ENCODE results near the gene LRP1.
A peak's percentile ranks its signal among the peaks of the same experiment; 100 is the strongest.

LRP1 gene

GRCh38 chr12:57215065-57215464 lies 86.8 kb downstream of the LRP1 start:
- DNase-seq: no peak

GRCh38 chr12:57215668-57216013 lies 87.4 kb downstream of the LRP1 start:
- DNase-seq: no peak

- DNase-seq: peak; percentile 37
These were observed 88.0 kb downstream of the LRP1 start, which contains the start of gene NXPH4 for GRCh38 chr12:57216014-57216911. Gene NXPH4 (plus strand): TSS chr12:57216794. CDS start chr12:57216970, 176 bp downstream.

DNA sequence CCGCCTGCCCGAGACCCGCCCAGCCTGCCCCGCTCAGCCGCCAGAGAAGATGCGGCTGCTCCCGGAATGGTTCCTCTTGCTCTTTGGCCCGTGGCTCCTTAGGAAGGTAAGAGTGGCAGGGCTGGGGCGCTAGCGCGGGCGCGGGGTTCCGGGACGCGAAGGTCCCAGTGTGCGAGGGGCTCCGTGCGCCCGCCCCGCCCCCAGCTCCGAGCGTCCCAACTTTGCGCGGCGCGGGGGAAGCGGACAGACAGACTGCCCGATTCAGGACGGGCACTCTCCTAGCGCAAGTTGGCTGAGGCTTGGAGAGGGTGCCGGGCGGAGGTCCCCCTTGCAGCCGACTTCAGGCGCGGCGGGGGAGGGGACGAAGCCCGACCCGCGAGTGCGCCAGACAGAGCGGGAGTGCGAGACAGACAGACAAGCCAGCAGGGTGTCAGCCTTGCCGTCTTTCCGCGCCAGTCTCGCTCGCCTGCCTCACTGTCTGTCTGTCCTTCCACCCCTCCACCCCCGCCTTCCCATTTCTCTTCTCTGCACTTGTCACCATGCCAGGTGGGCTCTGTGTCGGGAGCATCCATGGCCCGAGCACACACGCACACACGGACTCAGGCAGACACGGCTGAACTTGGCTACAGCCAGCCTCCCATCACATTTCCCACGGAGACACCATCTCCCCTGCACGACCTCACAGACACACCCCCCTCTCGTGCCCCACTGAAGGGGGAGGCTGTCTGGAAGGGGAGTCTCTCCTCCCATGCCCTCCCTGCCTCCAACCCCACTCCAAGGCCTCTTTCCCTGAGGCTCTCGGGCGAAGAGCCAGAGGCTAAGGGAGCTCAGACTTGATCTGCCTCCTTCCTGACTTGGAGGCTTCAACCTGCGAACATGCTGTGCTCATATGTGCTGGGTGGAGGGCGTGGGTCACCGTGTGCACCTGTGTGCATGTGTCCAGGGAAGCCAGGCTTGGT lies 88.9 kb downstream of the LRP1 start:
- no peak for DNase-seq

- no peak for DNase-seq
These were observed 90.0 kb downstream of the LRP1 start for GRCh38 chr12:57218030-57218853.

DNA sequence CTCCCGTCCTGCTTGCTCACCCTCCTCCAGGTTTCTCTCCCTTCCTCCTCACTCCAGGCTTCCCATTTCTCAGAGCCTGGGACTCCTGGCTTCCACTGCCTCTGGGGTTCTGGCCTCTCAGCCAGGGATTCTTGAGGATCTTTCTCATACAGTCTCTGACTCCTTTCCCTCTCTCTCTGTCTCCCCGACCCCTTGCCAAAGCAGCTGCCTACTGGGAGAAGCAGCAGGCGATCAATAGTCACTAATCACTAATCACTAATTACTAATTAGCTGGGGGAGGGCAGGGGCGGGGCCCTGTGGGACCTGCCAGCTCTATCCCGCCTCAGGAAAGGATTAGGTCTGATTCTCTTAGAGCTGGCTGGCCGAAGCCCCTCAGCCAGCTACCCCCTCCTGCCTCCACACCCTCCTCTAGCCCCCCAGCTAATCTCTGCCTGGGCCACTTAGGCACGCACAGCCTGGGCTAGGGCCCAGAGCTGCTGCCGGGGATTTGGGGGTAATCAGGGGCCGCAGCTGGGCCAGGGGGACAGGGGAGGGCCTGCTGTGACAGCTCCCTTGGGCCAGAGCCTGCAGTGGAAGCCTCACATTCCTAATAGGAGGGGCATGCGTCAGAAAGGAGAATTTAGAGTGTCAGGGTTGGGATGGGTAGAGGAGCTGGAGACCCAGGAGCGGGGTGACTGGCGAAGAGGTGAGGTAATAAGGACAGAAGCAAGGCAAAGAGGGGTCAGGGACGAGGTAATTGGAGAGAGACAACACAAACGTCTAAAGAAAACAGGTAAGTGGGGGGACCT lies 91.1 kb downstream of the LRP1 start:
- no peak for DNase-seq

DNA sequence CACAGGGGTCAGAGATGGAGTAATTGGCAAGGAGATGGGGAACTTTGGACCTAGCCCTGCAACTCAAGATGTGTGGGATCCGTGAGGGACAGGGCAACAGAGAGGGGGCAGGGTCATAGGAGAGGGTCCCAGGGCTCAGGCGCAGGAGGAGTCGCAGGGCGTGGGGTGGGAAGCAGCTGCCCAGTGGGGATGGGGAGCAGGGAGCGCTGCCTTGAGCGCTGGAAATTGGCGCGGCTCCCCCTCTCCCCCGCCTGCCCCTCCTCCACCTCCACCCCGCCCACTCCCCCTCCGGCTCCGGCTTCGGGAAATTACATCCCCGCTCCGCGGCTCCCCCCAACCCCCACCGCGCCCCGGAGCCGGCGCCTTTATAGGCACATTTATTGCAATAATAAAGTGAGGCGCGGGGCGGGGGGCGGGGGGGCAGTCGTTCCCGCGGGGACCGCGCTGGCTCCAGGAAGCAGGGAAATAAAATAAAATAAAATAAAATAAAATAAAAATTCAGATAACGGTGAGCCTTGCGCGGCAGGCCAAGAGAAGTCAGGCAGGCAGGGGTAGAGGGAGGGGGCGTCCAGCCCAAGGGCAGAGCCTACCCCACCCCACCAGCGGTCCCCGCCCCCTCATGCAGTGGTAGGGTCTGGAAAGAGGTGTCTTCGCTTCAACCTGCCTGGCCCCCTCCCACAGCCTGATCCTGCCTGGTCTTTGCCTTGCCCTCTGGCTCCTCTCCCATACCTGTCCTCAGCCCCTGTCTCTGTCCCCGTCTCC lies 91.9 kb downstream of the LRP1 start:
- no peak for DNase-seq

DNA sequence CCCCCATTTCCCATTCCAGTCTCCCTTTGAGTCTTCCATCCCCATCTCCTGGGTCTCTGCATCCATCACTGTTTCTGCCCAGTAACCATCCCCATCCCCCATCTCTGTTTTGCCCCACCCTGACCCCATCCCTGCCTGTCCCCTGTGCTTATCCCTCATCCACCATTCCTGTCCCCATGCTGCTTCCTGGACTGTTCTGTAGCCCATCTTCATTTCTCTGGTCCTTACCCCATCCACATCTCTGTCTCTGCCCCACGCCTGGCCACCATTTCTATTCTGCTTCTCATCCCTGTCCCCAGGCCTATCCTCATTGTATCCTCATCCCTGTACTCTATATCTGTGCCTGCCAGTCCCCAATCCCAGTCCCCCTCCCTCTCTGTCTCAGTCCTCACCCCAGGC lies 92.5 kb downstream of the LRP1 start:
- DNase-seq: no peak

DNA sequence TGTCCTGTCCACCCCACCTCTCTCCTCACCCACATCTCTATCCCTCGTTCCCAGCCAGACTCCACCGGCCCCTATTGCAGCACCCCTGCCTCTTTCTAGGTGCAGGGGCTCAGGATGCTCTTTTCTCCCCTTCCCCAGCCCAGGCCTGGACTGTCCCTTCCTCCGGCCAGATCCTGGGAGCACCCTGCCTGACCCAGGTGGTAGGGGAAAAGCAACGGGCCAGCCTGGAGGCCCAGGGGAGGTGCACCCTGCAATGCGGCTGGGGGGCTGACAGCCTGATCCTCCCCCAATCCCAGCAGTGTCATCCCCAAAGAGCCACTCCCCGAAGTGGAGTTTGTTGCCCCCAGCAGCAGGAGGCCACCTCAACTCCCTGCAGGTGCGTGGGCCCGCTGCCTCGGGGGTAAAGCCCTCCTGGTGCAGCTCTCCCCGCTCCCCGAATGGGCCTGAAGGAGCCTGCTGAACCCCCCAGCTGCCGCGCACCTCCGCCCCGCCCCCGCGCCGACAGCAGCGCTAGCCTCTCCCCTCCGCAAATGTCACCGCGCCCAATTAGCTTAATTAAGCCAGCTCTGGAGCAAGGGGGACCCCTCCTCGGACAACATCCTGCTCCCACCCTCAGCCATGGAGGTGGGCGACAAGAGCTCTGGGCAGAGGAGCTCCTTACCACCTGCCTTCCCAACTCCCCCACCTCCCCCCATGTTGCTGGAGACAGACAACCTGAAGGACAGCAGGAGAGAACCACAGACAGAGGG lies 93.1 kb downstream of the LRP1 start:
- no peak for DNase-seq

DNA sequence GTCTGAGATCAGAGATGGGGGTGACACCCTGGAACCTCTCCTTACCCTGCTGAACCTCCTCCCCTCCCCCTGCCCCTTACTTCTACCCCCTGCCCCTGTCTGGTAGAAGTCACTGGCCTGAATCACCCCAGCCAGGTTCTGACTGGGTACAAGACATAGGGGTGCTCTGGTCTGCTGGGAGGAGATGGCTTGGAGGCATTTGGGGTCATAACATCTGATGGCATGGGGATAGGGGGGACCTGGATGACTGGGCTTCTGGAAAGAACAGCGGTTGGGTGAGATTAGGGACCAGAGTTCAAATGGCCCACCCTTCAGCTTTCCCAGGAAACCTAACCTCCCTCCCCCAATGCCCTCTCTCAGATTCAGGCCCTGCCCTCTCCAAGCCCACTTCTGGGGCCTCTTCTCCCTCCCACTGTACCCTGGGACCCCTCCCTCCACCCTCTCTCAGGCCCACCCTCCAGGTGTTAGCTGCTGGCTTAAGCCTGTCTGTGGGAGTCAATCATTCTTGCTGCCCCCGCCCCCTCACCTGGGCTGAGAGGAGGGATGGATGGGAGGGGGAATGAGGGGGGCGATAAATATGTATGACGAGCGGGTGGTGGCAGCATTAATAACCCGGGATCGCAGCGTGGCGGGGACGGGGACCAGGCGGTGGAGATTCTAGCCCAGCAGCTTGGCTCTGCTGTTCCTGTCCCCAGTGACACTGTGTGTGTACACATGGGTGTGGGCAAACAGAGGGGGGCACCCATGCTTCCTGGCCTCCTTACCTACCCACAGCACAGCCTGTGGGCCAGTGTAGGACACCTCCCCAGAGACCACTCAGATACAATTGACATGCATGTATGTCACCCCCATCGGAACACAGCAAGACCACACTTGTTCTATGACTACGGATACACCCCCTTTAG lies 94.3 kb downstream of the LRP1 start:
- no peak for DNase-seq

DNA sequence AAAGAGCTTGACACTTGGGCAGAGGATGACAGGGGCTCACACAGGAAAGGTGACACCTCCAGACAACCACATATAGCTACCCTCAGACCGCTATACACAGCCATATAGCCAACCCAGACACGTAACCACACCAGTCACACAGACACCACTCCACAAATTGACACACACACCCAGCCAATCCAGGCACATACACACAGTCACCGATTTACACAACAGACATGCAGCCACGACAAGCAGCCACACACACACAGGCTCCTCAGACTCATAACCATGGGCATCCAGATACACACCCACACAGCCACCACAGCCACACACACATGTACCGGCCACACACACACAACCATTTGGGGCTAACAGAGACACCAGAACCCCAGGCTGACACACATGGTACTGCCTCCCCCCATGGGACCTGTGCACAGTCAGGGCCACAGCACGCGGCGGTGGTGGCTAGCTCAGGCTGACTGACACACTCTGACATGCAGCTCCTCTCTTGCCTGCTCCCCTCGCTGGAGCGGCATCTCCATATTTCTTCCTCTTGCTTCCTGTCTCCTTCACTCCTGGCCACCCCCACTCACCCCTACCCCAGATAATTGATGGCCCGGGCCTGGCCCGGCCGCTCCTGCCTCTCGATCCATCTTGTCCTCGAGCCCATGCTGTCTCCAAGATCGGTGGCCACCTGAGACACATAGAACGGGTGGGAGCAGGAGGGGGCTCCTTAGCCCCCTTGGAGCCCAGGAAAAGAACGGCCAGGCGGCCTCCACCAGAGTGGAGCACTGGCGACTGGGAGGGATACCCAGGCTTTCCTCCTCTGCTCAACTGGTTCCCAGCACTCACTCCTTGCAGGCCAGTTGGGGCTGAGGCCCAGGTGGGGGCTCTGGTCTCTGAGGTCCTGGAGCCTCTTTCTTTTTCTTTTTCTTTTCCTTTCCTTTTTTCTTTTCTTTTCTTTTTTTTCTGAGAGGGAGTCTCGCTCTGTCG lies 95.2 kb downstream of the LRP1 start:
- DNase-seq: no peak

DNA sequence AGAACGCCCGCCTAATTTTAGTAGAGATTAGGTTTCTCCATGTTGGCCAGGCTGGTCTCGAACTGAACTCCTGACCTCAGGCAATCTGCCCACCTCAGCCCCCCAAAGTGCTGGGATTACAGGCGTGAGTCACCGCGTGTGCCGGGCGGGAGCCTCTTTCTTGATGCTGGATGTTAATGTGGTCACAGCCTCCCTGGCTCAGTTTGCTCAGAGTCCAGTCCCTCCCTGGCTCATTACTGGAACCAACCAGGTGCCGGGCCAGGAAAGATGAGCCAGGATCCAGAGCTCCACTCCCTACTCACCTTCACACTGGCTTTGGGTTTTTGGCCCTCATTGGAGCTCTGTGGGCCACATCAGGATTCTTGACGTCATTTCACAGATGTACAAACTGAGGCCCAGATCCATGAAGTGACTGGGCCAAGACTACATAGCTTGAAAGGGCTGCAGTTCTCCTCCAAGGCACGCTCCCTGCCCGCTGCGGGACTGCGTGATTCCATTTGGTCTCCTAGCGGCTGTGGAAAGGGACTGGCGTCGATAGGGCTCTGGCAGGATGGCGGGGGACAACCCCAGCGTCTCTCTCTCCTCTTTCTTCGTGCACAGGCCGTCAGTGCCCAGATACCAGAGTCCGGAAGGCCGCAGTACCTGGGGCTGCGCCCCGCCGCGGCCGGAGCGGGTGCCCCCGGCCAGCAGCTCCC lies 96.1 kb downstream of the LRP1 start:
- no peak for DNase-seq

DNA sequence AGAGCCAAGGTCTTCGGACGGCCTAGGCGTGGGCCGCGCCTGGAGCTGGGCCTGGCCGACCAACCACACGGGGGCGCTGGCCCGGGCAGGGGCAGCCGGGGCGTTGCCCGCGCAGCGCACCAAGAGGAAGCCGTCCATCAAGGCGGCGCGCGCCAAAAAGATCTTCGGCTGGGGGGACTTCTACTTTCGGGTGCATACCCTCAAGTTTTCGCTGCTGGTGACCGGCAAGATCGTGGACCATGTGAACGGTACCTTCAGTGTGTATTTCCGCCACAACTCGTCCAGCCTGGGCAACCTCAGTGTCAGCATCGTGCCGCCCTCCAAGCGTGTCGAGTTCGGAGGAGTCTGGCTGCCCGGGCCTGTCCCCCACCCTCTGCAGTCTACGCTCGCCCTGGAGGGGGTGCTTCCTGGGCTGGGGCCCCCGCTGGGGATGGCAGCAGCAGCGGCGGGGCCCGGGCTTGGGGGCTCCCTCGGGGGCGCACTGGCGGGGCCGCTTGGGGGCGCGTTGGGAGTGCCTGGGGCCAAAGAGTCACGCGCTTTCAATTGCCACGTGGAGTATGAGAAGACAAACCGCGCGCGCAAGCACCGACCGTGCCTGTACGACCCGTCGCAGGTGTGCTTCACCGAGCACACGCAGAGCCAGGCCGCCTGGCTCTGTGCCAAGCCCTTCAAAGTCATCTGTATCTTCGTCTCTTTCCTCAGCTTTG lies 96.8 kb downstream of the LRP1 start:
- DNase-seq: peak; percentile 49

- no peak for DNase-seq
These were observed 97.5 kb downstream of the LRP1 start for GRCh38 chr12:57225680-57226210.

DNA sequence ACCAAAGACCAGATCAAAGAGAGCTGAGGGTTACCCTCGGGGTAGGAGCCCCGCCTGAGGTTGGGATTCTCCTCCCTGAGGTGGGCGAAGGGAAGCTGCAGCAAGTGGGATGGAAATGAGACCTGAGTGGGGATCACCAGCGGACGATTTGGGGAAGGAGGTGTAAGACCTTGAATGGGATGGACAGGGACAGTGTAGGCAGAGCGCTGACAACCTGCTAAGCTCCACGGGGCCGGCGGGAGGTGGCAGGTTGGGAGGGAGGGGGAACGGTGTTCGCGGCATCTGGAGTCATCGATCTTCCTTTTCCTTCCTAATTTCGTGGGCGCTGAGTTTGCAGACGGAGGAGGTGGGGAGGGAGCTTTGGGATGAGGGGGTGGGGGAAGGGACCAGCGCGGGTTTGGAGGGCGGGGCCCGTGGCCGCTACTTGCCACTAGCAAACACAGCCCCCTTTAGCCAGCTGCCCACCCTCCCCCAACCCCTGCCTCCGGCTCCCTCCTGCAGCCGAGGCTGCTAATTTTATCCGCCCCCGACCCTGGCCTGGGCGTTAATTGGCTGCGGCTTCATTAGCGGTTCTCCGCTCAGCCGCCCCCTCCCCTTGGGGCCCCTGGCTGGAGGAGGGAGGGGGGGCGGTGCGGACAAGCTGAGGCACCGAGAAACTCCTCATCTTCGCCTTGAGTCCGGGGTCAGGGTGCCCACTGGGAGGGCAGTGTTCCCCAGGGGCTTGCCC lies 98.5 kb downstream of the LRP1 start:
- DNase-seq: no peak
